Measurements from ENCODE around the gene MBD2.

DNA sequence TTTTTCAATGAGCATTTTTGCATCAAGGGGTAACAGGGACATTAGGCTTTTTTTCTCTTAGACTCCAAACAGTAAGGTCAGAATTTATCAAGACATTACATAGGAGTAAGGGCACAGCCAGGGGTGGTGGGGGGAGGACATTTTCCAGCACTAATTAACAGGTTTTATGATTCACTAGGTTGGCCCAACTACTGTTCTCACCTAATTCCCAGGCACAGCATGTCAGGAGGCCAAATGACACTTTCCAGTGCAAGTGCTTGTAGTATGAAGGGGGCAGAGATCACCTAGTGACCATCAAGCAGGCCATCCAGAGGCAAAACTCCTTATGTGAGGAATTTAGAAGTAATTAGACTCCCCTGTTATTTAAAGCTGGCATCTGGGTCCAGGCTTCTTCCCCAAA, 3.9 kb upstream of the MBD2 start:
- TF ChIP-seq POLR2AphosphoS5 (IDR thresholded peaks at IDR 0.05; ENCODE audit: low read depth, low read length) = no peak
- TF ChIP-seq TAF1 (IDR thresholded peaks at IDR 0.05; ENCODE audit: borderline replicate concordance, low read depth, low read length) = no peak
- no peak for TF ChIP-seq POLR2A (IDR thresholded peaks at IDR 0.05; ENCODE audit: low read depth, low read length)

Measured in GM12892 (cell line).